B cell (primary cell): Measurements from ENCODE around the gene HNRNPH2. TPM values are rescaled to one million over a fixed set of nuclear protein-coding genes. Genes with fewer than 3 reads are reported as not detected.

Source experiments
- ATAC-seq: fragments of 200-7000 bp; cut with Tn5 transposase; one replicate; pipeline ENCODE4 v1.10.0; 2021; ENCODE audit warnings: low read depth, mild to moderate bottlenecking, moderate number of reproducible peaks, moderate library complexity
- CTCF ChIA-PET: fragments of 350-600 bp; sonication (Branson Sonifier 250); formaldehyde crosslinking; loops from one replicate; lab custom pipeline; 2021; ENCODE audit warnings: antibody characterized with exemption, inconsistent platforms; lab: Charles Lee
- POLR2A ChIA-PET: fragments of 350-600 bp; sonication (Branson Sonifier 250); formaldehyde crosslinking; loops from one replicate; lab custom pipeline; 2021; ENCODE audit warnings: antibody characterized with exemption; lab: Charles Lee
- DNase-seq: peaks from one replicate; pipeline ENCODE4 v3.0.0; 2013
- H2AFZ ChIP-seq: 2 replicates; pipeline ENCODE4 v1.6.1; 2012; ENCODE audit warnings: mild to moderate bottlenecking, low read depth, low read length; ENCODE audit not compliant: insufficient read depth, poor library complexity, severe bottlenecking
- H3K27ac ChIP-seq, 2 donors: 1 replicate in 1 of 2; 2 replicates in 1 of 2; pipeline ENCODE4 v1.5.1; 2012 to 2013; ENCODE audit warnings: low read length in 2 of 2, mild to moderate bottlenecking in 2 of 2, moderate library complexity in 1 of 2
- H3K27me3 ChIP-seq, 4 experiments: fragments of 200-600 bp in 1 of 4; sonication (generic) in 1 of 4; replicated peaks in 1 of 4; 1 replicate in 2 of 4; 2 replicates in 2 of 4; pipeline versions ENCODE4 v1.6.1 to v1.7.0; 2013 to 2016; ENCODE audit warnings: low read length in 3 of 4, mild to moderate bottlenecking in 2 of 4, mixed read lengths in 1 of 4, moderate library complexity in 1 of 4; ENCODE audit not compliant: insufficient read depth in 4 of 4, control insufficient read depth in 3 of 4; ENCODE audit errors: control extremely low read depth in 1 of 4
- H3K36me3 ChIP-seq, 2 experiments: replicated peaks in 1 of 2; 1 replicate in 1 of 2; 2 replicates in 1 of 2; pipeline versions ENCODE4 v1.6.1 to v1.7.1; 2013; ENCODE audit warnings: low read length in 1 of 2; ENCODE audit not compliant: insufficient read depth in 2 of 2, control insufficient read depth in 1 of 2; ENCODE audit errors: control extremely low read depth in 1 of 2, extremely low read depth in 1 of 2
- H3K4me1 ChIP-seq, 2 donors: fragments of 200-600 bp in 1 of 2; sonication (generic) in 1 of 2; 1 replicate in 1 of 2; 2 replicates in 1 of 2; pipeline versions ENCODE4 v1.5.1 to v1.6.1; 2013 to 2017; ENCODE audit warnings: low read length in 2 of 2; ENCODE audit not compliant: control insufficient read depth in 2 of 2, insufficient read depth in 2 of 2
- H3K4me2 ChIP-seq: replicated peaks from 2 replicates; pipeline ENCODE3; 2012; ENCODE audit warnings: mild to moderate bottlenecking, low read depth, low read length; ENCODE audit not compliant: poor library complexity, severe bottlenecking
- H3K4me3 ChIP-seq, 5 experiments: fragments of 200-600 bp in 1 of 5; sonication (generic) in 1 of 5; 1 replicate in 3 of 5; 2 replicates in 2 of 5; pipeline versions ENCODE4 v1.5.1 to v1.7.0; 2011 to 2016; ENCODE audit warnings: low read length in 4 of 5, mild to moderate bottlenecking in 4 of 5, low read depth in 2 of 5, control low read depth in 1 of 5, moderate library complexity in 1 of 5; ENCODE audit not compliant: insufficient read depth in 1 of 5; ENCODE audit errors: control extremely low read depth in 1 of 5, extremely low read depth in 1 of 5
- H3K79me2 ChIP-seq: fragments of 200-600 bp; sonication (generic); one replicate; pipeline ENCODE4 v1.6.0; 2016; ENCODE audit warnings: low read length; ENCODE audit not compliant: control insufficient read depth, insufficient read depth
- H3K9ac ChIP-seq: fragments of 200-600 bp; sonication (generic); 2 replicates; pipeline ENCODE4 v1.6.1; 2017; ENCODE audit warnings: mild to moderate bottlenecking, low read length, moderate library complexity
- H3K9me3 ChIP-seq, 3 donors: one replicate each; pipeline versions ENCODE4 v1.6.1 to v1.7.1; 2013; ENCODE audit warnings: low read length in 2 of 3; ENCODE audit not compliant: control insufficient read depth in 2 of 3, insufficient read depth in 1 of 3; ENCODE audit errors: control extremely low read depth in 1 of 3
- H4K20me1 ChIP-seq: 2 replicates; pipeline ENCODE4 v1.6.0; 2012; ENCODE audit warnings: mild to moderate bottlenecking, low read length; ENCODE audit not compliant: insufficient read depth, control insufficient read depth, poor library complexity, severe bottlenecking
- H3K27ac Mint-ChIP-seq: one replicate; pipeline ENCODE4 v1.8.0; 2021; ENCODE audit warnings: mixed read lengths
- H3K27me3 Mint-ChIP-seq: one replicate; pipeline ENCODE4 v1.8.0; 2021; ENCODE audit warnings: mixed read lengths
- H3K4me1 Mint-ChIP-seq: one replicate; pipeline ENCODE4 v1.8.0; 2021; ENCODE audit warnings: mixed read lengths
- H3K4me3 Mint-ChIP-seq: one replicate; pipeline ENCODE4 v1.8.0; 2021; ENCODE audit warnings: mixed read lengths
- H3K9me3 Mint-ChIP-seq: one replicate; pipeline ENCODE4 v1.8.0; 2022; ENCODE audit warnings: mixed read lengths; ENCODE audit not compliant: insufficient read depth
- CTCF ChIP-seq: fragments of 200-600 bp; IDR thresholded peaks from one replicate; pipeline ENCODE4 v1.8.0; 2022; ENCODE audit warnings: antibody characterized with exemption, mild to moderate bottlenecking
- EZH2 ChIP-seq: IDR thresholded peaks from 2 replicates; pipeline ENCODE4 v1.6.1; 2012; ENCODE audit warnings: borderline replicate concordance, low read depth, mild to moderate bottlenecking, moderate library complexity, low read length; ENCODE audit not compliant: insufficient read depth, poor library complexity, severe bottlenecking
- WGBS: methylation state at CpG from one replicate; pipeline ENCODE4 v1.1.5; 2013; ENCODE audit warnings: missing lambda C conversion rate; ENCODE audit not compliant: insufficient coverage; 5-methylcytosine and 5-hydroxymethylcytosine counted together
- intact Hi-C: fragments of 100-400 bp; cut with micrococcal nuclease; formaldehyde crosslinking; loops from one replicate; pipeline ENCODE4 v1.10.0; 2022
- polyA plus RNA-seq: library from polyadenylated mRNA; depleted of rRNA; stranded (reverse); fragments of >200 nt; gene quantifications from 2 replicates; pipeline ENCODE4 v1.2.3, GENCODE V29; 2012
- total RNA-seq, 2 donors: library from RNA; stranded (reverse); fragments of 120-200 nt in 1 of 2; gene quantifications; 1 replicate in 1 of 2; 2 replicates in 1 of 2; pipeline versions ENCODE4 v1.2.3 to v1.2.4, GENCODE V29; 2013 to 2022

Gene HNRNPH2
- total and polyA plus RNA-seq, 2 donors (not counting 1 experiment from before 2014, with no cell fraction given), result 9.2 to 57.1 TPM

DNA sequence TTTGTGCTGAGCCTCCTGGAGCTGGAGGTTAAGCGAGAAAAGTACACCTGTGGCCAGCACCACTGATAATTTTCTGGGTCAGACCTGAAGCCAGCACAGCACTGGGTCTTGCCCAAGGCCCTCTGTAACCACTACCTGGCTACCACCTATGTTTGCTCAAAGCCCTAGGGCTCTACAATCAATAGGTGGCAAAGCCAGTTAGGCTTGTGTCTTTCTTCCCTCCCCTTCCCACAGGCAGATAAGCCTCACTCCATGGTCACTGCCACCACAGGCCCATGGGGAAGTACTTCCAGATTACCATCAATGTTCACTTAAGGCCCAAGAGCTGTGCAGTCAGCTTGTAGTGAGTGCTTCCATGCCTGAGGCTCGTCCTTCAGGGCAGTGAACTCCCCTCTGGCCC, 42.1 kb downstream of the HNRNPH2 start:
- ChIA-PET CTCF (no interaction called here), POLR2A (no interaction called here)
- no CpG with 5 or more reads among the region's 2 CpGs for WGBS
- Histone ChIP-seq H3K27ac (no peak overlapping the region), H3K4me2 (no peak overlapping the region), H3K9ac (no peak overlapping the region), H3K9me3 (no peaks in the 10 kb centered on the region), H3K36me3 (no peaks in the 10 kb centered on the region), H3K4me1 (no peaks in the 10 kb centered on the region), H3K27me3 (no peaks in the 10 kb centered on the region), H3K79me2 (no peaks in the 10 kb centered on the region), H2AFZ (no peak overlapping the region), H3K4me3 (no peak overlapping the region), H4K20me1 (no peaks in the 10 kb centered on the region)
- Mint-ChIP-seq H3K4me1 (peaks cover 6% of the 10 kb centered on the region), H3K4me3 (no peak overlapping the region), H3K9me3 (peaks cover 5% of the 10 kb centered on the region), H3K27me3 (no peaks in the 10 kb centered on the region), H3K27ac (no peak overlapping the region)
- TF ChIP-seq EZH2, result no peak
- no peak for TF ChIP-seq CTCF
- no peak for DNase-seq
- intact Hi-C loops, result no loop called here
- no peak for ATAC-seq

DNA sequence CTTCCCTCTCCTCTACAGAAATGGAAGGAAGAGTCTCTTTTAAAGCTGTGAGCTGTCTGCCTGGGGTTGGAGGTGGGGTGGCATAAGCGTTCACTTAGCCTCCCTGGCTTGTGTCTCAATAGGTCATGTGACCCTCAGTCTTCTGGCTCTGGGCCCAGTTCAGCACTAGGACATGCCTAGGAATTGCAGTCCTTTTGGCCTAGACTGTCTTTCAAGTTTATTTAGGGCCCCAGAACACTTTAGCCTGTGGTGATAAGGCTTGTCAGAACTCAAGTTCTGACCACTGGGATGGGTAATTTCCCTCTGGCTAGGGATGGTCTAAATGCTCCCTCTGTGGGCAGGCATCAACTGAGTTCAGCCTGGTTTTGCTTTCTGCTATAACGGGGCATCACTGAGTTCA, 42.9 kb downstream of the HNRNPH2 start:
- peaks cover 3% of the 10 kb centered on the region for H3K4me1 Mint-ChIP-seq
- WGBS, result 88% methylated on average over 1 of the region's 2 CpGs
- POLR2A ChIA-PET, result no interaction called here
- Histone ChIP-seq H3K27me3 (no peaks in the 10 kb centered on the region), H3K4me1 (no peaks in the 10 kb centered on the region), H4K20me1 (no peaks in the 10 kb centered on the region), H3K9me3 (no peaks in the 10 kb centered on the region), H3K27ac (no peak overlapping the region), H3K9ac (no peak overlapping the region), H3K4me3 (no peak overlapping the region), H3K36me3 (no peaks in the 10 kb centered on the region), H3K79me2 (no peaks in the 10 kb centered on the region), H2AFZ (no peak overlapping the region), H3K4me2 (no peak overlapping the region)
- CTCF ChIA-PET, result no interaction called here
- DNase-seq, result no peak
- TF ChIP-seq EZH2 (no peak), CTCF (no peak)
- ATAC-seq, result no peak
- H3K9me3 Mint-ChIP-seq, result peaks cover 5% of the 10 kb centered on the region
- H3K27ac Mint-ChIP-seq, result no peak overlapping the region
- no peaks in the 10 kb centered on the region for H3K27me3 Mint-ChIP-seq
- no peak overlapping the region for H3K4me3 Mint-ChIP-seq
- intact Hi-C loops, result no loop called here
